Activated CD4-positive, CD25-positive, alpha-beta regulatory T cell treated with anti-CD3 and anti-CD28 coated beads, Interleukin-2, amount 50 U/mL, for 24 hours (primary cell): Measurements from ENCODE around the gene CAMSAP1.

Experiments
- ATAC-seq, 2 donors: fragments of 150-1000 bp; cut with Tn5 transposase; one replicate each; pipeline ENCODE4 v1.10.0; 2021; ENCODE audit warnings: mild to moderate bottlenecking in 1 of 2, moderate library complexity in 1 of 2

Gene CAMSAP1

DNA sequence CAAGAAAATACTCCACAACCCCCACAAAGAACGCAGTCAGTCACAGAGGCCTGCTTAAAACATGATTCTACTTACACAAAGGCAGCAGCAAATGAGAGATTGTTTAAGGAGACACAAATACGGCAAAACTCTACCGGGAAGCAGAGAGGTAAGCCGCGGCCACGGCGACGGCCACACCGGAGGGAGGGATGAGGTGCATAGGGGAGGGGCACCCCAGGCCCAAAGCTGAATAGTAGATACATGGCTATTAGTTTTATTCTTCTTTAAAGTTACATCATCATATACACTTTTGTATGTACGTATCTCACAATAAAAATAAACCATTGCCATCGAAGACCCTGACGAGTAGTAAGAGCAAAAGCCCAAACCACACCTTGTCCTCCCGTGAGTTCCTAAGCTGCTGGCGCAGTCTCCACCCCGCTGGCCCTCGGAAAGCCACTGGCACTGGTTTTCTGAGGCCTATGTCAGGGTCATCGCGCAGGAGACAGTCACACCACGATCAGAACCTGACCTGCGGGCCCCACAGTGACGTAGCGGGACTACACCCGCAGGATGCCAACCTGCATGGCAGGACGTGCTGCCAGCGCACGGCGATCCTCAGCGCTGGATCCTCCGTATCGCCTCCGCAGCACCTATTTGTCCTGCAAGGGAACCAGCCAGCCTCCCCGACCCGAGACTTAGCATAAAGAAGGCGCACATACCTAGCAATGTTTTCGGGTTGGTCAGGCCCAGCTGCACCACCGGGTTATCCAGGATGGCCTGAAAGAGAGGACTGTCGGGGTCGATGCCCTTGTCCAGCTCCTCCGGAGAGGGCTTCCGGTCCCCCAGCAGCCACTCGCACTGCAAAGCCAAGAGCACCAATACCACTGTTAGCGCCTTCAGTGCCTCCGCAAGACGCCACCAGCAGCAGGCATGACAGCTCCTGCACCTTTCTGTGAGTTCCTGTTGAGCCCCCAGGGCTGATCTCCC is 30.5 kb upstream of the CAMSAP1 start:
- no peak for ATAC-seq

DNA sequence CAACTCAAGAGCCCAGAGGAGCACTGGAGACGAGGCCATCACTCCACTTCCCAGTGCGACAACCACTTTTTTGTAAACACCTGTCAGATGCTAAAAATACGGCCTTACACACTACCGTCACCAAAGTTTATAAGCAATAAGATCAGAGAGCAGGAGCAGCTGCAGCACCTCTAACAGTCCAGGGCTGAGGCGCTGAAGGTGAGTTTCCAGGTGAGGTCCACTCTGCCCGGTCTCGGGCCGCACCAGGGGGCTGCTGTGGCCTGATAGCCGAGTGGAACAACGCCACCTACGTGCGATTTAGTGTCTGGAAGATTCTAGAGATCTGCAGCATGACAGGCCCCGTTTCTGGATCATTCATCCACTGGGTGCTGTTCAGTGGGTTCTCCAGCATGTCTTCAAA is 25.8 kb upstream of the CAMSAP1 start:
- ATAC-seq = no peak

DNA sequence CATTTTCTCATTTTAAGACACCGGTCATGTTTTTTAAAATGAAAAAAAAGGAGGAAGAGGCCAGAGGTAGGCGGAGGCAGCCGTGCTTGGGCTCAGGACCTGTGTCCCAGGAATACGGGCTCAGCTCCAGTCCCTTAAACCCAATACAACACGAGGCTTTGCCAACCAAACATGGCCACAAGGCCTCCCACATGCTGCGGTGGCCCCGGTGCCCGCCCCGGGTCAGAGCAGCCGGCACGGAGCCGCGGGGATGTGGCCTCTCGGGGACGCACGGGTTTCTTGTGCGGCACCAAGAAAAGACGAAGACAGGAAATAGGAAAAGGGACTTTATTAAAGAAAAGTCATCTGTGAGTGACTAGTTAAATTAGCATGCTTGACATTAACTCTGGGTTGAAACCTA is 25.3 kb upstream of the CAMSAP1 start:
- no peak for ATAC-seq

DNA sequence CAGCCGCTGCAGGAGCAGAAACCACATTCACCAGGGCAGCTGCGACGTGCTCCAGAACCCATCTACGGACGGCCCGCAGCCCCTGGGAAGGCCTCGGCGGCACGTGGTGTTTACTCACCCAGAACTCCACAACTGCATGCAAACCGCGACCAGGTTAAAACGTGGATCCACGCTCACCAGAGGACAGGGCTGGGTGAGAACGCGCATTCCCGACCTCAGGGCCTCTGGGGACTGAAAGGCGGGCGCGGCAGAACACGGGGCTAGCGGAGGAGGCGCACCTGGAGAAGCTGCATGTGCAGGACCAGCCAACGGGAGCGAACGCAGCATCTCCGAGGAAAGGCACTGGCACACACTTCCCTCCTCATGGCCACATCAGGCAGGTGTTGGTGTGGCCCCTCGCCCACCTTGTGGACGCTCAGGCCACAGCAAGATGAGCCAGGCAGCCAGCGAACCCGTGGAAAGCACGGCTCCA is 24.0 kb upstream of the CAMSAP1 start:
- ATAC-seq = no peak

DNA sequence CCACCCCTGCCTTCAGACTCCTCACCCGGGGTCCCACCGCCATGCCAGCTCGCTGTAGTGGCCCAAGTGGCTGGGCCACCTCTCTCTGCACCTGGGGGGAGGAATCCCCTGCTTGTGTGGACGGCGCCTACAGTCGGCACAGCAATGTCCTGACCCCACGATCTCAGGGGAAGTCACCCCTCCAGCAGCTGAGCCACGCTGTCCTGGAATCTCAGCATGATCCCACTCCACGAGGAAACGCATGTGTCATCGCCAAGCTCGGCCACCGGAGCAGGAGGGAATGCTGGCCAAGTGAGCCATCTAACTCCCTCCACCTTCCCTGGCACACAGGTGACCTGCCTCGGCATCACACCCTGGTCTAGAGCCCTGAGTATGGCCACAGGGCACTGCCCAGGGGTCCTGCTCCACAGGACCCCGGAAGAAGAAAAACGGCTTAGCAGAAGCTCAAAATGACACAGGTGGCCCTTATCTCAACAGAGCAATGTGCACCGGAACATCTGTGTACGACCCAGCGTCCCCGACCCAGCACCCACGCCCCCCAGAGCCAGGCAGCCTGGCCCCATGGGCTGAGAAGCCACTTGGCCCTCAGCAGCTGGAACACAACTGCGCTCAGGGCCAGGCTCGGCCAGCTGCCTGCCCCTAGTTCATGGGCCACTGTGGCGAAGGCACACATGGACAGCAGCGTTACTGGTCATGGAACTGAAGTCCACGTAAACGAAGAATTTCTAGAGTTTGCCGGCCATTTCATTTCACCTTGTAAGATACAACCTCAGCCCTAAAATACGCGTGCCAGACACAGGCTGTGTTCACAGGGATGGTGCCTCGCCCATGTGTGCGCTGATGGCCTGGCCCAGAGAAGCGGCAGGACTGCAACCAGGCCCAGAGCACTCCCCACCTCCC is 23.4 kb upstream of the CAMSAP1 start:
- ATAC-seq = no peak

DNA sequence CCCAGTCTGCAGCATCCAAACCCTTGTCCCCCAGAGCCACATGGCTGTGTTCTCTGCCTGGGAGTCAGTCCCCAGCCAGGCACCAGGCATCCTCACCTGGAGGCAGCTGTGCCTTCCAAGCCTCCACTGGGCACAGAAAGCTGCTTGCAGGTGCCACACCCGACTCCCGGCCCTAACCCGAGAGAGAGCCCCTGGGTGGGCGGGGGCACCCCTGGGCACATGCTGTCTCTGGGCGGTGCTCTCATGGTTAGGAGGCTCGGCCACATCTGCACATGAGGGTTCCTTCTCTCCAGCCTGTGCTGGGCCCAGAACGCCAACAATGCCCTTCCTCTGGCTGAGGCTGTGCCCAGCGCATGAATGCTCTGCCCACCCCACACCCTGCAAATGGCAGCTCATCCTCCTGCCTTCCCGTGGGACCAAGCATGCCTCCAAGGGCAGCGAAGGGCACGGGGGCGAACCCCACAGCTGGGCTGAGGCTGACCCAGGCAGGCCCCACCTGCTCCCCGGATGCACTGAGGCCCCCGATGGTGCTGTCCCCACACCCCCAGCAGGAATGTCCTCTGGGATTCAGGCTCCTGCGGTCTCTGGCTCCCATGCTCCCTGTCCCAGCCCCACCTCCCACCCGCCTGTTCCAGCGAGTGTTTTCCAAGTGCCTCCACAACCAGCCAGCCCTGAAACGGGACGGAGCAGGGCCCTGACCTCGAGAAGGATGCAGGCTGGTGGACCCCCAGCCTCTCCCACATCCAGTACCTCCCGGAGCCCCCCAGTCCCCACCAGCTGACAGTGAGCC is 22.5 kb upstream of the CAMSAP1 start:
- no peak for ATAC-seq

DNA sequence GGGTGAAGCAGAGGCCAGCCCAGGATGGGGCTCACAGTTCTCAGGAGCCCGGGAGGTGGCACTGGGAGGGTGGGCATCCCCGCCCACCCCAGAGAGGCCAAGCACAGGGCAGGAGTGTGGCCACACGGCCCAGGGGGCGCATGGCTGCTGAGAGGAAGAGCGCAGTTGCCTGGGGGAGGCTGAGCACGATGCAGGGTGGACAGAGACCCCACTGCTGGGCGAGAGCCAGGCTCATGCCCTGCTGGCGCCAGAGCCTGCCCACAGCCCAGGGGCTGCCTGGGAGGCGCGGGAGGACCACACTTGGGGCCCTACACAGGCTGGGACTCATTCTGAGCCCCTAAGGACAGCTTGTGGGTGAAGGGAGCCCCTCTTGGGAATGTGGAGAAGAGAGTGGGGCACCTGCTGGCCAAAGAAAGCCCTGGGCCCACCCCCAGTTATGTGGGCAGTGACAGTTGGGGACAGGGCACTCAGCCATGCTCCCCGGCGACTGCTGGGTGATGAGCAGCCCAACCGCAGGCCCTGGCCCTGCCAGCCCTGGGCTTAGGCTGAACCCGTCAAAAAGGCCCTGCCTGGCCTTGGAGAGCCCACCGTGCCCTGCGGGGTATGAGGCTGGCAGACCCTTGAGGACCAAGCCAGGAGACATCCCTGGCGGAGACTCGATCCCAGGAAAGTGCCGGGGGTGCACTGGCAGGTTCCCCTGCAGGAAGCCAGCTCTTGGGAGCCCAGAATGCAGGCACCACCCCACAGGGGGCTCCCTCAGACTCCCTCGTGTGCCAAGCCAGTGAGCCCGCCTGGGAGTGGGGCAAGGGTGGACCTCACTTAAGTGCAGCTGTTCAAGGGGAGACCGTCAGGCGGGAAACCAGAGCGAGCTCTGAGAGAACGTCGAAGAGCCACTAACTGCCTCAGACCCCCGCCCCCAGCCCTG is 21.6 kb upstream of the CAMSAP1 start:
- no peak for ATAC-seq

DNA sequence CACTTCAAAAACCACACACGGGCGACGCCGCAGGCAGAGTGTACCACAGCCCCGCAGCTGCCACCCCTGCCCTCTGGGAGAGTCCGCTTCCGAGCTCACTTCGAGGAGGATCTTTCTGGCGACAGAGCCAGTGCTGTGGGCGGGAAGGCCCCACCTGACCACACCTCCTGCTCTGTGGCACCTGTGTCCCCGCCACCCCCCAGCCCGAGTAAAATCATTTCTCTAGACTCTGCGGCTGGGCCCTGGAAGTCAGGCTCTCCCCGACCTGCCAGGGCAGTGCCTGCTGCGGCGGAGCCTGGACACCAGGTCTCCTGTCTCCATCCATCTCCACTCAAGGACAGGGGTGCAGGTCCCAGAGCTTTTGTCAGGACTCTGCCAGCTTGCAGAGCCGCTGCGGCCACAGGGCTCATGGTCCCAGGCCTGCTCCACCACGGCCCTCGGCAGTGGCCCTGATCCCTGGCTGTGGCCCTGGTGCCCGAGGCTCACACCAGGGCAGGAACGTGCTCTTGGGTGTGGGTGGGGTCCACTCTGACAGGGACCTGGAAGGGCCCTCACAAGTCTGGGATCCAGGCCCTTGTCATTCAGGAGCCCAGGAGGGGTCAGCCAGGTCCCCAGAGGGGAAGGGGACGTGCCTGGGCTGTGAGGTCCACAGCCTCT is 20.9 kb upstream of the CAMSAP1 start:
- no peak for ATAC-seq

DNA sequence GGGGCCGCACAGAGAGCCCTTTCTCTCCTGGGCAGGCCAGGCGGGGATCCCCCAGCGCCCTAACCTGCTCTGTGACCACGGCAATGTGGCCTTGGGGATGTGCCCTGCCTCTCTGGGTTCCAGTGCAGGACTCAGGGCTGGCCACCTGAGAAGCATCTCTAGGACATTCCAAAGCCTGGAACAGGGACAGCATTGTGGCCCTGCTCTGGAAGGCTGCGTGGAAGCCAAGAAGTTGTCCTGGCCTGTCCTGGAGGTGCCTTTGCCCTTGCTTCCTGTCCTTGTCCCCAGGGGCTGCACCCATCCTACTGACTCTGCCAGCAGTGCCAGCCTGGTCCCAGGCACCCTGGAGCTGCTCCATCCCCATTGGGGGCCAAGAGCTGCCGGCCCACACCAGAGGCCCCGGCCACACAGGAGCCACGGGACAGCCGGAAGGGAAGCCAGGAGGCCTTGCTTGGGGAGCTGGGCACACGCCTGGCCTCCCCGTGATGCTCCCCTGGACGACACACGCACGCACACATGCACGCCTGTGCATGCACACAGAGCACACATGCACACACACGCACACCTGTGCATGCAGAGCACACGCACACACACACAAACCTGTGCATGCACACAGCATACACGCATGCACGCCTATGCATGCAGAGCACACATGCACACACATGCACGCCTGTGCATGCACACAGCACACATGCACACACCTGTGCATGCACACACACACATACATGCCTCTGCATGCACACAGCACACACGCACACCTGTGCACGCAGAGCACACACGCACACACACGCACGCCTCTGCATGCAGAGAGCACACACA is 20.1 kb upstream of the CAMSAP1 start:
- no peak for ATAC-seq

DNA sequence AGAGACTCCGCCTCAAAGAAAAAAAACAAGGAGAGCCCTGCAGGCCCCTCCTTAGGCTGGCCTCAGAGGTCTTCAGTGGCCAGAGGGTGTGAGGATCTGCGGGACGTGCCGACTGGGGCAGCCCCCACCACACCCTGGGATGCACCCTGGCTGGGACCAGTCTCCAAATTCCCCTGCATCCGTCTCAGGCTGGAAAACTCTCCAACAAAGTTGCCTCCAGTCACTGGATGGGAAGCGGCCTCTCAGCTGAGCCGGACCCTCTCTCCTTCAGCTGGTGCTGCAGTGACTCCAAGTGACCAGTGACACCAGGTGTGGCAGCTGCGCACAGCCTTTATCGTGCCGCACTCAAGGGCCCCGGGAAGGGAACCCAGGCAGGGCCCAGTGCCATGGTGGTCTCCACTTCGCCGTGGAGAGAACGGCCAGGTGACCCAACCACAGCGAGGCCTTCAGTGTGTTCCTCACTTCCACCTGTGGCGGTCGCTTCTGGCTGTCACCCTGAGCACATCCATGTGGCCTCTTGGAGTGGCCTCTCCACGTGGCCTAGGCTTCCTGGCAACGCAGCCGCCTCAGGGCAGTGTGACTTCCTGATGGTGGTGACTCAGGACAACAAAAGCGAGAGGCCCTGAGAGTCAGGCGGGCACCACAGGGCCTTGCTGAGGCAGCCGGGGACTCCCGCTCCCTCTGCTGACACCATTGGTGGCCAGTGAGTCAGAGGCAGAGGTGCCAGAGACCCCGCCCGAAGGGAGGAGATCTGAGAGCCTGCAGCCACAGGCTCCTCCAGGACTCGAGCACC is 19.3 kb upstream of the CAMSAP1 start:
- peak; percentile 90 to 91 for ATAC-seq

DNA sequence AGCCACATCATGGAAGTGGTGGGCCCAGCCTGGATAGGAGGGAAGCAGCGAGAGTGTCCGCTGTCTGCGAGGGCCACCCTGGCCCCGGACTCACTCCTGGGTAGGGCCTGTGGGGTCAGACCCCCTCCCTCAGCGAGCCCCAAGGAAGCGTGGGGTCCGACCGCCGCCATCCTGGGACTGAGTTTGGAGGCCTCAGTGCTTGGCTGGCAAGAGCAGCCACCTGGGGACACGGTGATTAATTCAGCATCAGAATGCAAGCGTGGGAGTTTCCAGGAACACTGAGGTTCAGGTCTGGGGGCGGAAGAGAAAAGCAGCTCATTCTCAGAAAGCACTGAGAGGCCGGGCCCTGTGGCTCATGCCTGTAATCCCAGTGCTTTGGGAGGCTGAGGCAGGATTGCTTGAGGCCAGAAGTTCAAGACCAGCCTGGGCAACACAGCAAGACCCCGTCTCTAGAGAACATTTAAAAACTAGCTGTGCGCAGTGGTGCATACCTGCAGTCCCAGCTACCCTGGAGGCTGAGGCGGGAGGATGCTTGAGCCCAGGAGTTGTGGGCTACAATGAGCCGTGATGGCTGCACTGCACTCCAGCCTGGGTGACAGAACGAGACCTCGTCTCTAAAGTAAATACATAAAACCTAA is 18.3 kb upstream of the CAMSAP1 start:
- ATAC-seq = peak; percentile 56 to 64

DNA sequence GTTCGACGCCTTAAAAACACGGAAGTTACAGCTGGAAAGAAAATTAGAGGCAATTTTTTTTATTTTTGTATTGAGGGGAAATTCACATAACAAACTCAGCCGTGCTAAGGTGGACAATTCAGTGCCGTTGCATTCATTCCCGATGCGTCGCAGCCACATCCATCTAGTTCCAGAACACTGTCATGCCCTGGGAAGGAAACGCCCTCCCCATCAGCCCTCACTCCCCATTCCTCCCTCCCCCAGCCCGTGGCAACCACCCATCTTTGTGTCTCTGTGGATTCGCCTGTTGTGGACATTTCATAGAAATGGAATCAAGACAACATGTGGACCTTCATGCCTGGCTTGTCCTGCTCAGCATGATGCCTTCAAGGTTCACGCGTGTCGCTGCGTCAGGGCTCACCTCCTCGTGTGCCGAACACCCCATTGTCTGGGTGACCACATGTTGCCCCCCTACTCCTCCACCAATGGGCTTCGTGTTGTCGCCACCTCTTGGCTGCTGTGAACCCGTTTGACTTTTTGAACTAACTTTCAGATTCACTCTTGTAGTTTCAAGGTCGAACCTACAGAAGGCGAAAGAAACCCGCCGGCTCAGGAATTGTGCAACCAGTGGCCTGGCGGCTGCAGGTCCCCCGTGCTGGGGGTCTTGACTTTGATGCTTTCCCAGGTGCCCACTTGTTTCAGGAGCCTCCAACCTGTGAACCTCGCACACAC is 17.4 kb upstream of the CAMSAP1 start:
- ATAC-seq = no peak

DNA sequence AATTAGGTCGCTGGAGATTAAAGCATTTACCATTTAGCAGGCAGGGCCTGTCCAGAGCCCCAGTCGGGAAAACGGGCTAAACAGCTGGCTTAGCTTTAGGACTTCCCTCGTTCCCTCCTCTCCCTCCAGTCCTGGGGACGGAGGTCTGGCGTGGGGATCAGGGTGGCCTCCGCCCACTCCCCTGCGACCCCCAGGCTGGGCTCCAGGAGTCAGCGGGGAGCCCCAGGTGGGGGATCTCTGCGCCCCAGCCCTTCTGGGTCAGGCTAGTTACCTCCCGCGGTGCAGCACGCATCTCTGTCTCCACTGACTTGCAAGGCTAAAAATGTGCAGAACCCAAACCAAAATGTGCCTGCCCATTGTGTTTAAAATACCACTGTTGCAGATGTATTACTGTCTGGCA is 16.2 kb upstream of the CAMSAP1 start:
- no peak for ATAC-seq

DNA sequence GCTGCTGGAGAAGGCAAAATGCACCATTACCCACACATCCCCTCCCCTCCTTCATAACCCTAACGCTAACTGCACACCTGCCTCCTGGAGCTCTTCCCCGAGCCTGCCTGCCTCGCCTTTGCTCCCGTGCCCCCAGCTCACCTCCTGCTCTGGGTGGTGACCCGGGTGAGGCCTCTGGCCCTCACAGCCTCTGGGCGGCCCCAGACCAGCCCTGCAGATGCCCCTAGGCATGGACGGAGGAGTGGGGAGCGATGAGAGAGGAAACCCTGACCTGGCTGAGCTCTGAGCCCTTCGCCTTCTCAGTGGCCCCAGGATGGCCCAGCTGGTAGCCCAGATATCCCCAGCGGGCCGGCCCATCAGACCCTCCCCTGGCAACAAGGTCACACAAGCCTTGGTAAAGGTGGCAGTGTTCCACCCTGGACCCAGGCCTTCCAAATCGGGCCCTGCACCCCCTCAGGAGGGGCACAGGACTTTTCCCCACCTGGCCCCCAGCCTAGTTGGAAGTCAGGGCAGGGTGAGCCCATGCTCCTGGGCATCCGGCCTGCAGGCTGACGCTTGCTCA is 14.5 kb upstream of the CAMSAP1 start:
- no peak for ATAC-seq

DNA sequence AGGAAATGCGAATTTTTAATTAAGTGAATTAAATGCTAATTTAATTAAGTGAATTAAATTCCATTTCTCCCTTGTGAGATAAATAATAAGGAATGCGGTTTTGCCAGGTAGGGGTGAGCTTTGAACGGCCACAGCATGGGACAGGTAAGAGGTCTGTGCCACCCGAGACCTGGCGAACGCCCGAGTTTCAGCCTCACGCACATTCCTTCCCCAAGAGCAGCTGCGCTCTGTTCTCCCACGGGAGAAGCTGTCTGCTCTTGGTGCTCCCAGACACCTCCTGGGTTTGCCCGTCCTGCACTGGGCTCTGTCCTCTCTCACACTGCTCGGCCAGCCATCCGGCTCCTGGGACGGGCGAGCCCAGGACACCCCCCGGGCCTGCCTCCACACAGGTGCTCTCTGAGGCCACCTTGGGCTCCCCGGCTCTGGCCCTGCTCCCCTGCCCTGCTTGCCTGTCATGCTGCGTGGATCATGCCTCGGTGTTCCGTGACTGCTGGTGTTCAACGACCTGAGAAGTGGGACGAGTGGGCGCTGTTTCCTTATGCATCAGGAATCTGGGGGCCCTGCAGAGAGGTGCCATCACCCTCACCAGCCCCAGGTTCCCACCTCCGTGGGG is 13.7 kb upstream of the CAMSAP1 start:
- ATAC-seq = no peak

DNA sequence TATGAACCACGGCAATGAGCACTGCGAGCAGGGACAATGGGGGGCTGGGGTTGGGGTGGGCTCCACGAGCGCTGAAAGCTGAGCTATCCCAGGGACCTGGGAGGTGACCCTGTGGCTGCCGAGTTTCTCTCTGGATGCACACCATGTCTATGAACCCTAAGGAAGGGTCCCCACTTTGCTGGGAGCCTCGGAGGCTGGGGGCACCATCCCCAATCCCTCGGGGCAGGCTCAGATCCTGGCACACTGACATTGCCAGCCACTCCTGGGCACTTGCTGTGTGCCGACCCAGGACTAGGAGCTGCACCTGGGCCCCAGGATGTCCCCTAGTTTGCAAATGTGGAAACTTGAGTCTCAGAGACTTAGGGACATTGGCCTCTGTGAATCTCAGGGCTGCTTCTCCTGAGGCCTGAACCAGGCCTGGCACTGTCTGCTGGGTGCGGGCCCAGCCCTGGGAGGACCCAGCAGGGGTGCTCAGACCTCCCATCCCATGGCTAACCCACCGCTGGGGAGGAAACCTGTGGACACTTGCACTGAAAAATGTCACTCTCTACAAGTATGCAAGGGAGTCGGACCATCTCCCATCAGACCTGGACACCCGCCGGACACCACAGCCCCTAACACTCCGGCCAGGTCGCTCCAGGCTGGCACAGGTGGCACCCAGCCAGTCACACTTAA is 13.0 kb upstream of the CAMSAP1 start:
- ATAC-seq = no peak
